ENCODE data around the gene SETD7. TPM values are rescaled to one million over a fixed set of nuclear protein-coding genes. Genes with fewer than 3 reads are reported as not detected.

The SETD7 gene
- total RNA-seq, 1 experiment from 2014 or later, result 52.8 TPM

- Histone ChIP-seq H3K36me3 (ENCODE audit: insufficient read depth, low read length, poor library complexity, severe bottlenecking) (no peaks in the 10 kb centered on the region), H3K9me3 (ENCODE audit: low read depth, low read length, poor library complexity, severe bottlenecking) (no peaks in the 10 kb centered on the region), H3K4me3 (ENCODE audit: low read depth, low read length, poor library complexity, severe bottlenecking) (no peak overlapping the region), H3K27me3 (replicated peaks; ENCODE audit: insufficient read depth, low read depth, low read length, poor library complexity) (no peaks in the 10 kb centered on the region), H3K4me1 (ENCODE audit: insufficient read depth, low read length, poor library complexity, severe bottlenecking) (peaks cover 20% of the 10 kb centered on the region), H3K27ac (ENCODE audit: low read depth, low read length, poor library complexity, severe bottlenecking) (no peak overlapping the region)
- BruUV-seq (replicated peaks), result no TSS peak
- DNase-seq (ENCODE audit: low spot score), result peak; percentile 9
- intact Hi-C loops (cut with micrococcal nuclease; ENCODE audit: unreplicated experiment), result no loop called here
- TF ChIP-seq EZH2 (IDR thresholded peaks at IDR 0.05; ENCODE audit: borderline replicate concordance, low read depth, low read length, poor library complexity, severe bottlenecking), result no peak
- TF ChIP-seq CTCF (conservative IDR thresholded peaks at IDR 0.05; ENCODE audit: low read depth, low read length), result no peak
- CTCF ChIA-PET, result no interaction called here
- POLR2A ChIA-PET (ENCODE audit: low non-redundant PET), result no interaction called here
Observed at GRCh38 chr4:139461022-139461628, 94.9 kb downstream of the SETD7 start.

GRCh38 chr4:139460565-139460964, 95.5 kb downstream of the SETD7 start:
- Histone ChIP-seq H3K36me3 (ENCODE audit: insufficient read depth, low read length, poor library complexity, severe bottlenecking) (no peaks in the 10 kb centered on the region), H3K27ac (ENCODE audit: low read depth, low read length, poor library complexity, severe bottlenecking) (no peak overlapping the region), H3K4me3 (ENCODE audit: low read depth, low read length, poor library complexity, severe bottlenecking) (no peak overlapping the region), H3K4me1 (ENCODE audit: insufficient read depth, low read length, poor library complexity, severe bottlenecking) (peaks cover 24% of the 10 kb centered on the region), H3K9me3 (ENCODE audit: low read depth, low read length, poor library complexity, severe bottlenecking) (no peaks in the 10 kb centered on the region), H3K27me3 (replicated peaks; ENCODE audit: insufficient read depth, low read depth, low read length, poor library complexity) (no peaks in the 10 kb centered on the region)
- DNase-seq (ENCODE audit: low spot score), result no peak
- POLR2A ChIA-PET (ENCODE audit: low non-redundant PET), result no interaction called here
- TF ChIP-seq EZH2 (IDR thresholded peaks at IDR 0.05; ENCODE audit: borderline replicate concordance, low read depth, low read length, poor library complexity, severe bottlenecking), result no peak
- TF ChIP-seq CTCF (conservative IDR thresholded peaks at IDR 0.05; ENCODE audit: low read depth, low read length), result no peak
- intact Hi-C loops (cut with micrococcal nuclease; ENCODE audit: unreplicated experiment), result no loop called here
- BruUV-seq (replicated peaks), result no TSS peak
- CTCF ChIA-PET, result no interaction called here

GRCh38 chr4:139458999-139459398, 97.0 kb downstream of the SETD7 start:
- Histone ChIP-seq H3K27ac (ENCODE audit: low read depth, low read length, poor library complexity, severe bottlenecking) (no peak overlapping the region), H3K9me3 (ENCODE audit: low read depth, low read length, poor library complexity, severe bottlenecking) (no peaks in the 10 kb centered on the region), H3K27me3 (replicated peaks; ENCODE audit: insufficient read depth, low read depth, low read length, poor library complexity) (no peaks in the 10 kb centered on the region), H3K36me3 (ENCODE audit: insufficient read depth, low read length, poor library complexity, severe bottlenecking) (no peaks in the 10 kb centered on the region), H3K4me1 (ENCODE audit: insufficient read depth, low read length, poor library complexity, severe bottlenecking) (peaks cover 24% of the 10 kb centered on the region), H3K4me3 (ENCODE audit: low read depth, low read length, poor library complexity, severe bottlenecking) (no peak overlapping the region)
- ChIA-PET CTCF (no interaction called here), POLR2A (ENCODE audit: low non-redundant PET) (no interaction called here)
- DNase-seq (ENCODE audit: low spot score), result no peak
- intact Hi-C loops (cut with micrococcal nuclease; ENCODE audit: unreplicated experiment), result no loop called here
- no peak for TF ChIP-seq CTCF (conservative IDR thresholded peaks at IDR 0.05; ENCODE audit: low read depth, low read length)
- TF ChIP-seq EZH2 (IDR thresholded peaks at IDR 0.05; ENCODE audit: borderline replicate concordance, low read depth, low read length, poor library complexity, severe bottlenecking), result no peak
- BruUV-seq (replicated peaks), result no TSS peak

All from A673 (cell line).